Psoas muscle (tissue), 8 donors: ENCODE results near the gene HS2ST1. TPM values are rescaled to one million over a fixed set of nuclear protein-coding genes. Genes with fewer than 3 reads are reported as not detected.

Source experiments
- ATAC-seq, 4 donors: fragments of 200-7000 bp; cut with Tn5 transposase; one replicate each; pipeline ENCODE4 v1.9.1; 2020; ENCODE audit warnings: moderate library complexity in 3 of 4, mild to moderate bottlenecking in 2 of 4
- DNase-seq, 2 donors: peaks; one replicate each; pipeline ENCODE4 v3.0.0-alpha.2; 2020
- H3K27ac ChIP-seq: fragments of 200-600 bp; one replicate; pipeline ENCODE4 v1.8.0; 2022
- H3K27me3 ChIP-seq, 3 donors: fragments of 200-600 bp in 1 of 3; one replicate each; pipeline versions ENCODE4 v1.6.1 to v1.8.0; 2013 to 2022; ENCODE audit warnings: low read length in 2 of 3, mild to moderate bottlenecking in 2 of 3, moderate library complexity in 1 of 3; ENCODE audit not compliant: insufficient read depth in 3 of 3
- H3K36me3 ChIP-seq, 2 donors: fragments of 200-600 bp in 1 of 2; one replicate each; pipeline versions ENCODE4 v1.6.1 to v1.8.0; 2013 to 2022; ENCODE audit warnings: low read depth in 1 of 2, mild to moderate bottlenecking in 1 of 2, moderate library complexity in 1 of 2; ENCODE audit not compliant: insufficient read depth in 1 of 2
- H3K4me1 ChIP-seq: fragments of 200-600 bp; one replicate; pipeline ENCODE4 v1.8.0; 2022
- H3K4me3 ChIP-seq: fragments of 200-600 bp; one replicate; pipeline ENCODE4 v1.8.0; 2022; ENCODE audit warnings: mild to moderate bottlenecking
- H3K9me3 ChIP-seq: fragments of 200-600 bp; one replicate; pipeline ENCODE4 v1.8.0; 2022
- CTCF ChIP-seq: fragments of 200-600 bp; IDR thresholded peaks from one replicate; pipeline ENCODE4 v1.8.0; 2022; ENCODE audit warnings: antibody characterized with exemption
- WGBS, 3 donors: extraction: QIAGEN DNeasy Blood & Tissue Kit; methylation state at CpG; one replicate each; pipeline versions ENCODE4 v1.1.6 to v1.1.7; 2013; 5-methylcytosine and 5-hydroxymethylcytosine counted together
- intact Hi-C, 2 donors: fragments of 100-400 bp; cut with DNase I; formaldehyde crosslinking; loops; one replicate each; pipeline versions ENCODE4 v1.11.0 to v1.14.2; 2022
- polyA plus RNA-seq, 3 donors: library from polyadenylated mRNA; stranded (reverse); fragments of 200-250 nt; gene quantifications; one replicate each; pipeline ENCODE4 v1.2.3, GENCODE V29; 2013
- total RNA-seq, 4 donors: library from RNA; stranded (reverse); fragmentation: NEBNext Ultra II Directional in 2 of 4; extraction: Animal tissue kit (Norgen Biotek cat#: 25700) in 2 of 4; gene quantifications; one replicate each; pipeline versions ENCODE4 v1.2.1 to v1.2.4, GENCODE V29; 2021 to 2023
- donor health status: healthy with polysubstance abuse.
- donor health status: DM: no; HTN: no; CAD: no; lungs with moderate emphysema.
- donor health status: Bipolar disorder and iron deficiency.
- donor health status: healthy.
- donor health status: DM: yes; HTN: yes; CAD: no.
- donor health status: DM: no; HTN: no; CAD: no.
- donor health status: DM: no; HTN: no; CAD: no.
- donor health status: DM: yes; HTN: yes; CAD: no.

The HS2ST1 gene
- total and polyA plus RNA-seq, 7 donors, result 3.3 to 12.0 (median 8.1) TPM

DNA sequence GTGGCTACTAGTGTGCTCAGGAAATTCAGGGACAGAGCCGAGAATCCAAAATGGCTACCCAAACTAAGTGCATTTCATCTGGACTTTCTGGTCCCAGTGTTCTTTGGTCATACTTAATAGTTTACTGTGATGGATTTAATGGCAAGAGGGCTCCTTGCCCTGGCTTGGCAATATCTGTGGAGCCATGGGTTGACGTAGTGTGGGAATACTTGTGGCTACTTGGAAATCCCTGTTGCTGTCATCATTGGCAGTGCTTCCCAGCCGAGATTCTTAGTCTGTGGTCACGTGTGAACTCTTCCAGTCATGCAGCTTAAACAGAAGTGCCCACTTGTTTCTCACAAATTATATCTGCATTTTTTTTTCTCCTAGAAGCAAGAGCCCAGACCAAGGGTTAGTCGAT, 198.9 kb downstream of the HS2ST1 start:
- DNase-seq, result peak; percentile 35 to 65
- Histone ChIP-seq H3K4me3 (no peak overlapping the region), H3K36me3 (no peaks in the 10 kb centered on the region), H3K27ac (no peak overlapping the region), H3K9me3 (no peaks in the 10 kb centered on the region), H3K27me3 (no peaks in the 10 kb centered on the region), H3K4me1 (no peaks in the 10 kb centered on the region)
- TF ChIP-seq CTCF, result no peak
- 29 to 40% (median 35%) methylated on average over 5 of the region's 5 CpGs for WGBS, 3 donors
- peak; percentile 40 to 77 (median 72) for ATAC-seq
- intact Hi-C loops, result no loop called here

DNA sequence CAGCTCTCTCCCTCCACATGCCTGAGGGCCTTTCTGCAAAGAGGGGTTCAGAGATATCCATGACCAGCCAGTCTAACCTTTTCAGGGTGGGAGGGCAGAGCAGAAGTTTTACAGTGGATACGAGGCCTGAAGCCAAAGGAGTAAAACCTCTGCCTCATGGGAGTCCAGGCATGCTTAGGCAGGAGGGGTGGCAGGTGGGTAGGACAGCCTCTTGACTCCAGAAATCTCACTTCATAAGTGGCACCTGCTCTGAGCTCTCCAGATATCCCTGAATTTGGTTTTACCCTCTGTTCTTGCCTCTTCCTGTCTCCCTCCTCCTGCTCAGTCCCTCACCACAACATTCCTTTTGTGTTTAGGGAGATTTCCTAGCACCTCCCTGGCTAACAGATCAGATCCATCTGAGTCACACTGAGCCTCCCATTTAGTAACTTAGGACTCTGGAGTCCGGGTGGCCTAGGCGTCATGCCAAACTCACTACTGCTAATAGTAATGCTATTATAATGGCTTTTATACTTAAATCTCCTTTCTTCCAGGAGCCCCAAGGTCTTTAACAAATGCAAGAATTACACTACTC, 201.0 kb downstream of the HS2ST1 start:
- intact Hi-C loops, result no loop called here
- Histone ChIP-seq H3K27me3 (no peaks in the 10 kb centered on the region), H3K4me1 (no peaks in the 10 kb centered on the region), H3K36me3 (no peaks in the 10 kb centered on the region), H3K9me3 (no peaks in the 10 kb centered on the region), H3K4me3 (no peak overlapping the region), H3K27ac (no peak overlapping the region)
- 46 to 66% (median 65%) methylated on average over 3 of the region's 3 CpGs for WGBS, 3 donors
- ATAC-seq (peak in 1 of 4 donors; percentile 35), DNase-seq (peak in 1 of 2 donors; percentile 37)
- TF ChIP-seq CTCF, result no peak

DNA sequence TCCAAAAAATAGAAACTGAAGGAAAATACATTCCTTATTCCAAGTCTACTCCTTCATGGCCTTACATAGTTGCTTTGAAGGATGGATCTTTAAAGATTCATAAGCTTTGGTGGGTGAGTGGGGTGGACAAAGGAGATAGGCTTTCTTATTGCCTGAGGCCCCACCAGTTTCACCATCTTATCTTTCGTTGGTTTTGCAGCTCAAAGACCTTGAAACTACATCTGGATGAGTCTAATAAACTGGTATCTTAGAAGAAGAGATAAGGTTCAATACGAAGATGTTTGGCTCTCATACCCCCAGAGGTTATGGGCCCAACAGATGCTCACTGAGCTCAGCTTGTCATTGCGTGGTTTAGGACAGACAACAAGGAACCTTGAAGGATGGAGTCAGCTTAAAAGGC, 201.5 kb downstream of the HS2ST1 start:
- no peaks in the 10 kb centered on the region for H3K27me3 ChIP-seq
- H3K27ac ChIP-seq, result no peak overlapping the region
- H3K36me3 ChIP-seq, result no peaks in the 10 kb centered on the region
- no peak for DNase-seq
- H3K4me1 ChIP-seq, result no peaks in the 10 kb centered on the region
- TF ChIP-seq CTCF, result no peak
- no peak for ATAC-seq
- intact Hi-C loops, result no loop called here
- no peak overlapping the region for H3K4me3 ChIP-seq
- 85 to 91% (median 87%) methylated on average over 3 of the region's 3 CpGs for WGBS, 3 donors
- no peaks in the 10 kb centered on the region for H3K9me3 ChIP-seq

DNA sequence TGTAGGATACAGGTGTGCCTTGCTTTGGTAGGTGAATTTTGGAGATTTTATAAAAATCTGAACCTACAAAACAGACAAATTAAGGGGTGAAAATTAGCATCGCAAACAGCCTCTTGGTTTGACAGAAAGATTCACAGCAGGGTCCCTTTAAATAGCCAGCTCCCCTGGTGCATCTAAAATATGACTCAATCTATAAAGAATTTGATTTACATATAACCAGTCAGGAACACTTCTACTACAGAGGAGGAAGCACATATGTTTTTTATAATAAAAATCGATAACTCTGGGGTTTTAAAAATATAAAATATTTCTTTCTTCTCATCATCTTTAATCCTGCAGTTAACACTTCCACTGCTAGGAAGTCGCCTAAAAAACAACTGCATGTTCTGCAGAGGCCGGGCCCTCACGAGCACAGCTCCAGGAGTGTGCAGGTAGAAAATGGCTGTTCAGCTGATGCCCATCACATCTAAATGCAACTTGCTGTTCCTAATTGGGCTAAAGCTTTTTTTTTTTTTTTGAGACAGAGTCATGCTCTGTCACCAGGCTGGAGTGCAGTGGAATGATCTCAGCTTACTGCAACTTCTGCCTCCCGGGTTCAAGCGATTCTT, 203.4 kb downstream of the HS2ST1 start:
- 76 to 81% (median 79%) methylated on average over 7 of the region's 7 CpGs for WGBS, 3 donors
- Histone ChIP-seq H3K4me1 (no peaks in the 10 kb centered on the region), H3K9me3 (no peaks in the 10 kb centered on the region), H3K4me3 (no peak overlapping the region), H3K27ac (no peak overlapping the region), H3K27me3 (no peaks in the 10 kb centered on the region), H3K36me3 (no peaks in the 10 kb centered on the region)
- DNase-seq, result no peak
- ATAC-seq, result no peak
- intact Hi-C loops, result no loop called here
- TF ChIP-seq CTCF, result no peak
